Activated CD8-positive, alpha-beta memory T cell treated with anti-CD3 and anti-CD28 coated beads for 48 hours (primary cell): Measurements from ENCODE around the gene PEX26.
"Not testable (repeated sequence)": the region's sequence is repeated elsewhere in the genome, so short reads cannot be mapped to it uniquely, and the experiment has no call there.

Experiments used
- DNase-seq, 3 experiments: peaks; one replicate each; pipeline ENCODE4 v3.0.0-alpha.2; 2020; ENCODE audit warnings: low read depth in 2 of 3, low spot score in 2 of 3

Gene PEX26

GRCh38 chr22:18115906-18116371 is 38.1 kb downstream of the PEX26 start:
- DNase-seq = no peak

- no peak for DNase-seq
These were observed 38.8 kb downstream of the PEX26 start for GRCh38 chr22:18116634-18117033.

GRCh38 chr22:18118345-18118915 is 40.6 kb downstream of the PEX26 start:
- no peak for DNase-seq

GRCh38 chr22:18119409-18120110 is 41.8 kb downstream of the PEX26 start:
- no peak for DNase-seq

- DNase-seq = no peak
These were observed 43.1 kb downstream of the PEX26 start for GRCh38 chr22:18120857-18121256.

- no peak for DNase-seq
These were observed 43.7 kb downstream of the PEX26 start for GRCh38 chr22:18121506-18121905.

GRCh38 chr22:18121954-18122554 is 44.3 kb downstream of the PEX26 start:
- DNase-seq = no peak

GRCh38 chr22:18123476-18124025 is 45.8 kb downstream of the PEX26 start:
- not testable (repeated sequence) for DNase-seq

GRCh38 chr22:18126606-18127005 is 48.8 kb downstream of the PEX26 start:
- DNase-seq = no peak

GRCh38 chr22:18130018-18130417 is 52.2 kb downstream of the PEX26 start:
- DNase-seq = no peak

GRCh38 chr22:18130699-18131429 is 53.1 kb downstream of the PEX26 start:
- no peak for DNase-seq

- DNase-seq = no peak
These were observed 55.7 kb downstream of the PEX26 start for GRCh38 chr22:18133452-18133851.

- no peak for DNase-seq
These were observed 59.0 kb downstream of the PEX26 start for GRCh38 chr22:18136563-18137320.

- DNase-seq = not testable (repeated sequence)
These were observed 63.2 kb downstream of the PEX26 start for GRCh38 chr22:18141004-18141403.

- no peak for DNase-seq
These were observed 66.3 kb downstream of the PEX26 start for GRCh38 chr22:18144105-18144504.

GRCh38 chr22:18145676-18146388 is 68.0 kb downstream of the PEX26 start:
- DNase-seq = no peak

- no peak for DNase-seq
These were observed 68.6 kb downstream of the PEX26 start for GRCh38 chr22:18146389-18146753.

- DNase-seq = no peak
These were observed 70.0 kb downstream of the PEX26 start for GRCh38 chr22:18147791-18148190.

GRCh38 chr22:18148293-18148965 is 70.6 kb downstream of the PEX26 start:
- no peak for DNase-seq

GRCh38 chr22:18152519-18152918 is 74.7 kb downstream of the PEX26 start:
- no peak for DNase-seq
